Measurements from ENCODE around the gene TMEM9. TPM values are rescaled to one million over a fixed set of nuclear protein-coding genes. Genes with fewer than 3 reads are reported as not detected.
A peak's percentile ranks its signal among the peaks of the same experiment; 100 is the strongest.

Gene TMEM9
- total and polyA plus RNA-seq, 9 of the 15 experiments (the other 6 are each of a cell fraction or from before 2014, with no cell fraction given): 30.4 to 107 (median 67.6) TPM

DNA sequence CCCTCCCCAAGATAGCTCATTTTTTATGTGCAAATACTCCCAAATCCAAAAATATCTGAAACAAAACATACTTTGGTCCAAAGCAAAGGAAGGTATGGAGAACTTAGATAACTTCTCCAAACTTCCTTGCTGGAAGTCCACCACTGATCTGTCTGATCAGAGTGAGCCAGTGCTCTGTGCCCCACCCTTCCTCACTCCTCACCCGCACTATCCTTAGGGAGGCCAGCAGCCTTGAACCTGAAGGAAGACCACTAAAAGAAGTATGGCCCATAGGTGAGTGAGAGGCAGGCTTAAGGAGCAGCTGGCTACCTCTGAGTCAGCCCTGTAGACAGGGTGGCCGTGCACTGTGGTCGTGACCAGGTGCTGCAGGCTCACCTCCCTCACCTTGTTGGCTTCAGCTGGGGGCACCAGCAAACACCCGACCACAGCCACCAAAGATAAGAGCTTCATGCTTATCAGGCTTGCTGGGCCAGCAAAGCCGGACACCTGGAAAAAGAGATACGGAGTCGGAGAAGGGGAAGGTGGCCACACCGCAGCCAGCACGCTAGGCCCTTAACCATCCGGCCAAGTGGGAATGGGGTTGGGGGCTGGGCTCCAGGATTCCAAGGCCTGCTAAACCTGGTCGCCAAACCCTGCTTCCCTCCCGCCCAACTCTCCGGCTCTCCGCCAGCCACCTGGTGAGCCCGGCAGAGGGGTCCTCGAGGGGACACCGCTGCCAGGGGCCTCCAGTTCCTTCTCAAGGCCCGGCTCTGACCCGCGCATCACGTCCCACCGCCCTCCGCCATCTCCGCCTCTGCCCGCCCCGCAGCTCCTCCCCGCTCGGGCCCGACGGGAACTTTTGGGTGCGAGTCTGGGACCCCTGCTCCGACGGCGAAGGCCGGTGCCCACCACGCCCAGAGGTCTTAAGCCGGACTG is 543 bp downstream of the TMEM9 start (continued):
- TF ChIP-seq, protein P1, sequence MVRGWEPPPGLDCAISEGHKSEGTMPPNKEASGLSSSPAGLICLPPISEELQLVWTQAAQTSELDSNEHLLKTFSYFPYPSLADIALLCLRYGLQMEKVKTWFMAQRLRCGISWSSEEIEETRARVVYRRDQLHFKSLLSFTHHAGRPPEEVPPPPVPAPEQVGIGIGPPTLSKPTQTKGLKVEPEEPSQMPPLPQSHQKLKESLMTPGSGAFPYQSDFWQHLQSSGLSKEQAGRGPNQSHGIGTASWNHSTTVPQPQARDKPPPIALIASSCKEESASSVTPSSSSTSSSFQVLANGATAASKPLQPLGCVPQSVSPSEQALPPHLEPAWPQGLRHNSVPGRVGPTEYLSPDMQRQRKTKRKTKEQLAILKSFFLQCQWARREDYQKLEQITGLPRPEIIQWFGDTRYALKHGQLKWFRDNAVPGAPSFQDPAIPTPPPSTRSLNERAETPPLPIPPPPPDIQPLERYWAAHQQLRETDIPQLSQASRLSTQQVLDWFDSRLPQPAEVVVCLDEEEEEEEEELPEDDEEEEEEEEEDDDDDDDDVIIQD (CRISPR knock-in tag; IDR thresholded peaks at IDR 0.05): no peak
- TF ChIP-seq CBFA2T3 (IDR thresholded peaks at IDR 0.05) (peak; percentile 97), PREB (CRISPR knock-in tag; IDR thresholded peaks at IDR 0.05) (no peak), SLC30A9 (CRISPR knock-in tag; IDR thresholded peaks at IDR 0.05) (no peak), POLR2AphosphoS5 (IDR thresholded peaks at IDR 0.05; ENCODE audit: control insufficient read depth, insufficient read depth, low read depth, low read length) (peak; percentile 95), NBN (IDR thresholded peaks at IDR 0.05; ENCODE audit: low read depth) (0 out of 2 replicates have a peak, but pooled peaks have one; percentile 58), NR4A1 (CRISPR knock-in tag; IDR thresholded peaks at IDR 0.05) (no peak), NR4A1 (tag; IDR thresholded peaks at IDR 0.05) (peak; percentile 62; the same call in 1 of the 2 replicates), ZNF347 (CRISPR knock-in tag; IDR thresholded peaks at IDR 0.05; ENCODE audit: low read depth) (no peak), MLX (CRISPR knock-in tag; conservative IDR thresholded peaks at IDR 0.05) (no peak), ZNF79 (CRISPR knock-in tag; IDR thresholded peaks at IDR 0.05; ENCODE audit: low read depth) (no peak), ZBED1 (IDR thresholded peaks at IDR 0.05) (peak; percentile 60; the same call in 1 of the 2 replicates), NR2C2 (CRISPR knock-in tag; IDR thresholded peaks at IDR 0.05) (0 out of 2 replicates have a peak, but pooled peaks have one; percentile 44), NR2C2 (tag; IDR thresholded peaks at IDR 0.05) (no peak), ZFP91 (CRISPR knock-in tag; IDR thresholded peaks at IDR 0.05) (no peak), ZNF253 (CRISPR knock-in tag; conservative IDR thresholded peaks at IDR 0.05) (no peak), ZNF124 (CRISPR knock-in tag; IDR thresholded peaks at IDR 0.05) (no peak), PML (IDR thresholded peaks at IDR 0.05; ENCODE audit: low read length) (peak; percentile 95), ZNF224 (CRISPR knock-in tag; IDR thresholded peaks at IDR 0.05) (no peak), RBM25 (IDR thresholded peaks at IDR 0.05; ENCODE audit: low read depth, low read length, severe bottlenecking) (no peak), USF2 (CRISPR knock-in tag; IDR thresholded peaks at IDR 0.05) (no peak), MEF2D (tag; conservative IDR thresholded peaks at IDR 0.05; ENCODE audit: low read depth) (no peak), CTBP1 (IDR thresholded peaks at IDR 0.05; ENCODE audit: borderline replicate concordance) (peak; percentile 96)

Data from K562 (cell line).